Measurements from ENCODE around the gene HGD.
"Not testable (repeated sequence)": the region's sequence is repeated elsewhere in the genome, so short reads cannot be mapped to it uniquely, and the experiment has no call there.

HGD gene

DNA sequence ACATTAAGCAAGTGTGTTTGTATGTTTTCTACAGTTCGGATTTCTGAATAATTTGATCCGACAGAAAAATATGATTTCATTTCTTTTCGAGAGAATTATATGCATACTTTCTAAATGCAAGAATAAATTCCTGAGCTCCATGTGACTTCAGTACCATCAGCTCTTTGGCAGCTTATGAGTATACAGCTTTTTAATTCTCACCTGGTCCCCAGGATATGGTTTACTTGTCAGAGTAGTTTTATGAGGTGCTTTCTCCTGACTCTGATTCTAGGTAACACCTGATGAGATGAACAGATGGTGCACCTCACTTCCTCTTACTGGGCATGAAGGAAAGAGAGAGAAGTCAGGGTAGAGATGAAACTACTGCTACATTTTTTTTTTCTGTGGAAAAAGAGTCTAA, 3.1 kb downstream of the HGD start:
- no peak for DNase-seq

DNA sequence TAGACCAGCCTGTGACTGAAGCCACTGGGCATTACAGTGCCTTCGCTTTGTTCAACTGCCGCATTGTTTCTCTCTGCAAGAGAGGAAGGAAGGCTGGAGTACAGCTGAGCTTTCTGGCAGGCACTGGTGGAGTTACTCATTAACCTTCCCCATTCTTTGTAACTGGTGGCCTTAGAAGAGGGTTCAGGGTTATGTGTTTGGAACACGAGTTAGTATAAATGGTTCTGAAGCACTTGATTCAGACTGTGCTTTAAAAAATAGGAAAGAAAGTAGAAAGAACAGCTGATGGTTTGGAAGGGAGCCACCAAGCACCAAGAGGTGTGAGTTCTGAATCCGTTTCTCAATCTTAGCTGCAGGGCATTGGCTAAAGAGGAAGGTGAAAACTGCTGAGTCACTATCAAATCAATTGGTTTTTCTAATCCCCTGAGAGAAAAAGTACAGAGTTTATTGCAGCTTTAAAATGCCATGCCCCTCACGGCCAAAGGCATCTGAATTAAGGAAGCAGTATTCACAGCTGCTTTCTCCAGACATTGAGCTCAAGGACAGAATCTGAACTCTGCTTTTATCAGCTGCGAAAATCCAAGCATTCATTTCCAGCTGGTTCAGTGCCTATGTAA, 3.6 kb downstream of the HGD start:
- DNase-seq = no peak

DNA sequence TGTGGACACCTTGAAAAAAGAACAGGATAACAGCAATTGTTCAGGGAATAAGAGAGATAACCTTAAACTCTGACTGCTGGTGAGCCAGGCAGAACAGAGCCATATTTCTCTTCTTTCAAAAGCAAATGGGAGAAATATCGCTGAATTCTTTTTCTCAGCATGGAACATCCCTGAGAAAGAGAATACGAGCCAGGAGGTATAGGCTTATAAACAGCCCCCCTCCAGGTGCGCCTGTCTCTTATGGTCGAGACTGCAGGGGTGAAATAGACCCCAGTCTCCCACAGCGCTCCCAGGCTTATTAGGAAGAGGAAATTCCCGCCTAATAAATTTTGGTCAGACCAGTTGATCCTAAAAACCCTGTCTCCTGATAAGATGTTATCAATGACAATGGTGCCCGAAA, 4.8 kb downstream of the HGD start:
- DNase-seq = not testable (repeated sequence)

DNA sequence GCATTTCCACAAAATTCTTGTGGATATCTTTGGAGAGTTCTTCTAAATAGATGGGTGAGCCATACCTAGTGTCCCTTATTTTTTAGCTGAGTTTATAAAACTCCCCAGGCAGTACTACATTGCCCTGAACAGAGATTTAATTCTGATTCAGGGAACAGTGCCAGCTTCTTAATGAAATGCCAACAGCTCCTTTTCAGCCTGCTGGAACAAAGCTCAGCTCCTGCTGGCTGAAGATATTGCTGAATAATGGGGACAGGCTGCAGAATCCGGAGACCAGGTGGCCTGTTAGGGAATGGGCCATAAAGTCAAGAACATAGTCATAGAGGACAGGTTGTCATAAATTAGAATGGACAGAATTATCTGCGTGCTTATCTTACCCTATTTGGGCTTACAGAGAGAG, 8.9 kb downstream of the HGD start:
- no peak for DNase-seq

DNA sequence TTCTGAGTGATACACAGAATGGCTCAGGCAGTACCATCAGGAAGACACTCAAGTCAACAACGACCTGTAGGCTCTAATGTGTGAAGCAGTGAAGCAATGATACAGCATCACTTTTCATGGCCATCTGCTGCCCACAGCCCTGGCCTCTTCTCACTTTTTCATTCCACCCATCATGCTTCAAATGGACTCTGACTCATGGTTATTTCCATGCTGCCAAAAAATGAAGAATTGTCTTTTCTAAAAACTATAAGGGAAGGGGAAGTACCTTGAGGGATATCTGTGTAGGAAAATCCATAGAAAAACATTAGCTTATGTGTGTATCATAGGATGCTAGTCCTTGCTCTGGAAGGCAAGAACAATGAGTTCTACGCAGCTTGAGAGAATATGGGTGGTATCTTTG, 11.5 kb downstream of the HGD start:
- no peak for DNase-seq

GRCh38 chr3:120664926-120665325, 17.1 kb downstream of the HGD start:
- no peak for DNase-seq

GRCh38 chr3:120661945-120662344, 20.1 kb downstream of the HGD start:
- no peak for DNase-seq

- DNase-seq = no peak
Observed at GRCh38 chr3:120661106-120661905, 20.7 kb downstream of the HGD start.

DNA sequence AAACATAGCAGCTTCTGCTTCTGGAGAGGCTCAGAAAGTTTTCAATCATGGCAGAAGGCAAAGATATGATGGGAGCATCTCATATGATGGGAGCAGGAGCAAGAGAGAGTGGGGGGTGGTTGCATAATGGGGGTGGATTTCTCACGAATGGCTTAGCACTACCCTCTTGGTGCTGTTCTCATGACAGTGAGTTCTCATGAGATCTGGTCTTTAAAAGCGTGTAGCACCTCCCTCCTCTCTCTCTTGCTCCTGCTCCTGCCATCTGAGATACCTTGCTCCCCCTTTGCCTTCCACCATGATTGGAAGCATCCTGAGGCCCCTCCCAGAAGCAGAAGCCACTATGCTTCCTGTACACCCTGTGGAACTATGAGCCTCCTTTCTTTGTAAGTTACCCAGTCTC, 22.2 kb downstream of the HGD start:
- DNase-seq = no peak

GRCh38 chr3:120659285-120659684, 22.8 kb downstream of the HGD start:
- no peak for DNase-seq

DNA sequence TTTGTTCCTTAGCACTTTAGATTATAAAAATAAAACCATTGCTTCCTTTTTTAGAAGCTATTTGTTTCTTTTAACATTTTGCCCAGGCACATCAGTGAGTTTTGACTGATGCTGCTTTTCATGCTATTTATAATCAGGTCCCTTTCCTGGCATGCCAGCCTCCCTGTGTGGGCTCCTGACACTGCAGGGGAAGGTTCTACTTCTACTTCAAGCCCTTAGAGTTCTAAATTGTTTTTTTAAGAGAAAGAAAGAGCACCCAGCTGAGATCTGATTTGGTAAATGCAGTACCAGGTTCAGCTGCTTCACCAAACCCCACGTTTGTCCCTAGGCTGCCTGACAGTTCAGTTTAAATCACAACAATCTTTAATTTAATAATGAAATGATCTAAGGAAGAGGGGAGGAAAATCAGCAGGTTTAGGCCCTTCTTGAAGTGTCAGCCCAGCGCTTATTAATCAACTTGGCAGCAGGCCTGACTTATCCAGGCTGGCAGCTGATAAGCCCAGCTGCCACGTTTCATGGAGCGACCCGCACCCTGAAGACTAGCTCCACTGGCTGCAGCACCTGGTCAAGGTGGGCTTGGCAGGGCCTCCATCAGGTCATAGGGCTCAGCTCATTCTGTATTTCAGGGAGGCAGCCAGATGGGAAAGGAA, 29.0 kb downstream of the HGD start:
- no peak for DNase-seq

DNA sequence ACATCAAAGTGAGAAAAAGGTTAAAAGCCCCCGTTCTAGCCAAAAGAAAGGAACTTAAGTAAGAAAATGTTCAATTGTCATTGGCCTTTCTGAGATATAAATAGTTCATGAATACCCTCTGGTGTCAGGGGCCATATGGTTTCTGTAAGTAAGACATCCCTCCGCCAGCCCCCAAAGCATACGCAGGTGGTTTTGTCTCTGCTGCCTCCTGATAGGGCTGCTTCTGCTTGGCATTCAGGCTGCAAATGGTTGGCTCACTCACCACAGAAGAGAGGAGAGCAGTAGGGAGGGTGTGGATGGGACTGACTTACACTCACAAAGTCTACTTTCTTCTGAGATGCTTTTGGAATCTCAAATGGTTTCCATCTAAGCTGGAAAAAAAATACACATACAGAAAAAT, 29.8 kb downstream of the HGD start:
- DNase-seq = no peak

- DNase-seq = no peak
Observed at GRCh38 chr3:120650311-120650710, 31.7 kb downstream of the HGD start.

DNA sequence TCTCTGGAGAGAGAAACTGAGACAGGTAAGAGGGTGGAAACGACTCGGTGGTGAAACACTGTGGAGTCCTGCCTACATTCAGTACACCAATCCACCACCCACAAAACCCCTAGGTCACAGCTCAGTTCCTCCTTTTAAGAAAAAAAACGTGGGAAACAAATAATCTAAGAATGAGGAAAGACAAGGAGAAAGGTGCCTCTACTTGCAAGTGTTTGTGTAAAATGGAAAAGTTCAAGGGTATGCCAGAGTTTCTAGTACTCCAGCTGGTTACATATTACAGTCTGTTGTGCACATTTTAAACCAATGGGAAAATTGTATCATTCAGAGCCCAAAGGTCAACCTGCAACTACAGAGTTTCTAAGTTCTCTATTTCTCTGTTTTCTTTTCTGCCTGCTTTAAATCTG, 32.2 kb downstream of the HGD start:
- DNase-seq = no peak

- DNase-seq = no peak
Observed at GRCh38 chr3:120648290-120648689, 33.7 kb downstream of the HGD start.

DNA sequence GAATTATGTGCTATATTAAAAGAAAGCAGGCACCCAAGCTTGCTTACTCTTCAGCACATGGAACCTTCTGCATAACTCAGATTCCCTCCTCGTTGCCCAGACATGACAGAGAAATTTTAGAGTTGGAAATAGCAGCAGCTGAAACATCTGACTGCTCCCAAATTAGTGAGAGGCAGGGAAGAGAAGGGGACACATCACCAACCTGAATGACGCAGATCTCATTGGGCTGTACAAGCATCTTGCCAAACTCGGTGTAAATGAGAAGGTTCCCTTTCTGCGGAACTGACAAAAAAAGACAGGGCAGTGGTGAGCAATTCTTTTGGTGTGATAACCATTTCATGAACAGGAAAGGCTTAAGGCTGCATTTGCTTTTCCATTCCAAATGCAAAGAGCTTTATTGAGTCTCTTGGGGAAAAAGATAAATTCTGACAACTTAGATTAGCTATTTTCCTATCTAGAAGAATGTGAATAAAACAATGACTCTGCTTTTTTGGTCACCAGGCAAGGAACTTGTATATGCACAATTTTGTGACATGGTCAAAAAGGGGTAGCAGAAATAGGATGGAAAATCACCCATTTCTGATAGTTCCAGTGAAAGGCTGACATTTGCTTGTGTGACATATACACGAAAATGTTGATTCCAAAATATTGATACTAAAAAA, 35.1 kb downstream of the HGD start:
- no peak for DNase-seq

DNA sequence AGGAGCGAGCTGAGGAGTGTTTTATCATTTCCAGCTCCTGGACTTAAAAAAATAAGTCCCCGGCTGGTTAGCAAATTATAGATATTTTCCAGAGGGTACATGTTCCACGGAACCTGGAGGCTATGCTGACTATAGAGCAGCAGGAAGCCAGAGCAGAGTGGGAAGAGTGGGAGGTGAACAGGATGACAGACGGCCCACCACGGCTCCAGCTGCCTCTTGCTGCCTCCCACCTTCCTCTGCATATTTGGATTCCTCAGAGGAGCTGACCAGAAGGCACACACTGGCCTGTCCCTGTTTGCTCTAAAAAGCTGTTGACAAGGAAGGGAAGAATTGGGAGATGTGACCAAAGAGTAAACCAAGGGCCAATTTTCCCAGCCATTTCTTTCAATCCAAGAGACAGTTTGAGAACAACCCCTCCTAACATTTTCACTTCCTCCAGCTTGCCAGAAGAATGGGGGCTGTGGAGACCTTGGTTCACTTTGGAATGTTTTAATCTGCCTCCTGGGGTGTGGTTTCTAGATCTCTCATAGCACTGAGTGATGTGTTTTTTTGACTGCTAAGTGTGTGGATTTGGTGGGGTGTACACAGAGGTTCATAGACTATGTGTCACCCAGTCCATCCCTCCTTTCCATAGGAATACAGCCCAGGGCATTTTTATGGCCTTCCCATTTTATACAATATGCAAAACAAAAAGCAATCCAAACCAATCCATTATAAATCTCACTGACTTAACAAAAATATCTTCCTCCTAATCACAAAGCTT, 36.8 kb downstream of the HGD start:
- DNase-seq = no peak

- DNase-seq = no peak
Observed at GRCh38 chr3:120642368-120642948, 39.6 kb downstream of the HGD start.

- DNase-seq = no peak
Observed at GRCh38 chr3:120641696-120642246, 40.3 kb downstream of the HGD start.

DNA sequence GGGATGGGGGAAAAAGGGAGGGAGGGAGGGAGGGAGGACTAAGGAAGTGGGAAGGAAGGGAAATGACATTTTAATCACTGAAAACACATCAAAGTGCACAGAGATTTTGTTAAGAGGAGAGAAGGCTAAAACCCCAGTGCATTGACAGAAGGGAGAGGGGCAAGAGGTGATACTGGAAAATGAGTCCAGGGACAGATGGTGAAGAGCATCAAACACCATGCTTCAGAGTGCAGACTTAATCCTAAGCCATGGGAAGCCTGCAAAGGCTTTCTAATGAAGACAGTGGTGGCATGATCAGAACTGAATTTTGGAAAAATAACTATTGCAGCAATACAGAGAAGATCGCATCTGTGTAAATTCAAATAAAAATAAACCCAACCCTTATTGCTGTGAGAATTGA, 41.8 kb downstream of the HGD start:
- DNase-seq = no peak

DNA sequence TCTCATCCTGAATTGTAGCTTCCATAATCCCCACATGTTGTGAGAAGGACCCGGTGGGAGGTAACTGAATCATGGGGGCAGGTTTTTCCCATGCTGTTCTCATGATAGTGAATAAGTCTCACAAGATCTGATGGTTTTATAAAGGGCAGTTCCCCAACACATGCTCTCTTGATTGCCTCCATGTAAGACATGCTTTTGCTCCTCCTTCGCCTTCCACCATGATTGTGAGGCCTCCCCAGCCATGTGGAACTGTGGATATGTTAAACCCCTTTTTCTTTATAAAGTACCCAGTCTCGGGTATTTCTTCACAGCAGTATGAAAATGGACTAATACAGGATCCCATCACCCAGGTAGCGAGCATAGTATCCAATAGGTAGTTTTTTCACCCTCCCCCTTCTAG, 43.2 kb downstream of the HGD start:
- DNase-seq = not testable (repeated sequence)

DNA sequence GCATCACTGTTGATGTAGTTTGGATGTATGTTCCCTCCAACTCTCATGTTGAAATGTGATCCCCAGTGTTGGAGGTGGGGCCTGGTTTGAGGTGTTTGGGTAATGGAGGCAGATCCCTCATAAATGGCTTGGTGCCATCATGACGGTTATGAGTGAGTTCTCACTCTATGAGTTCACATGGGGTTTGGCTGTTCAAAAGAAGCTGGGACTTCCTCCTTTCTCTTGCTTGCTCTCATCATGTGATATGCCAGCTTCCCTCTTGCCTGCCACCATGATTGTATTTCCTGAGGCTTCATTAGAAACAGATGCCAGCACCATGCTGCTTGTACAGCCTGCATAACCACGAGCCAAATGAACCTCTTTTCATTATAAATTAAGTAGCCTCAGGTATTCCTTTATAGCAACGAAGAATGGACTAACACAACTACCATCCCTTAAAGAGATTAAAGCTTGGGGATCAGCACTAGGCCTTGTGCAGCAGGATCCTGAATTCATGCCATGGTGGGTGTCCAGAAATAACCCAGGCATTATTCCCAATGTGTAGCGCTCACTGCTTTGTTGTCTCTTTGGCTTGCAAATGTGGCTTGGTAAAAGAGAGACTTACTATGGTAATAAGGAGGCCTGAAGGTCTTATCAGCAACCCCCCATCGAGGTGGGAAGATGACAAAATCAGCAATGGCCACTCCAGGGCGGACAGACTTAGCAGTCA, 44.0 kb downstream of the HGD start:
- DNase-seq = no peak
